A673 (cell line): ENCODE results near the gene SLC25A52. TPM values are rescaled to one million over a fixed set of nuclear protein-coding genes. Genes with fewer than 3 reads are reported as not detected.
"Not testable (repeated sequence)": the region's sequence is repeated elsewhere in the genome, so short reads cannot be mapped to it uniquely, and the experiment has no call there.

Source experiments
- BruUV-seq: library from RNA; stranded (reverse); fragments of 400-500 nt; replicated peaks from 2 replicates; lab custom pipeline; 2021; lab: Mats Ljungman, UMichigan
- CTCF ChIA-PET: fragments of 300-600 bp; sonication (Branson Sonifier 250); formaldehyde crosslinking; loops from one replicate; lab custom pipeline; 2022; ENCODE audit warnings: antibody characterized with exemption; lab: Charles Lee
- POLR2A ChIA-PET: fragments of 300-600 bp; sonication (Branson Sonifier 250); formaldehyde crosslinking; loops from one replicate; lab custom pipeline; 2022; ENCODE audit warnings: antibody characterized with exemption; ENCODE audit not compliant: low non-redundant PET; lab: Charles Lee
- DNase-seq: peaks from one replicate; pipeline ENCODE4 v3.0.0-alpha.2; 2015; ENCODE audit warnings: low spot score
- H3K27ac ChIP-seq: fragments of 200-600 bp; sonication (generic); 2 replicates; pipeline ENCODE4 v1.5.1; 2016; ENCODE audit warnings: mixed run types, low read depth, mild to moderate bottlenecking, mixed read lengths, antibody characterized with exemption, low read length; ENCODE audit not compliant: poor library complexity, severe bottlenecking
- H3K27me3 ChIP-seq: fragments of 200-600 bp; sonication (generic); replicated peaks from 2 replicates; pipeline ENCODE4 v1.6.1; 2017; ENCODE audit warnings: mixed run types, low read depth, mild to moderate bottlenecking, mixed read lengths, antibody characterized with exemption, low read length; ENCODE audit not compliant: insufficient read depth, poor library complexity
- H3K36me3 ChIP-seq: fragments of 200-600 bp; sonication (generic); 2 replicates; pipeline ENCODE4 v1.6.1; 2016; ENCODE audit warnings: mixed run types, mild to moderate bottlenecking, mixed read lengths, antibody characterized with exemption, low read length; ENCODE audit not compliant: insufficient read depth, poor library complexity, severe bottlenecking
- H3K4me1 ChIP-seq: fragments of 200-600 bp; sonication (generic); 2 replicates; pipeline ENCODE4 v1.6.1; 2017; ENCODE audit warnings: mixed run types, mild to moderate bottlenecking, mixed read lengths, antibody characterized with exemption, low read length; ENCODE audit not compliant: insufficient read depth, poor library complexity, severe bottlenecking
- H3K4me3 ChIP-seq: fragments of 200-600 bp; sonication (generic); 2 replicates; pipeline ENCODE4 v1.5.1; 2016; ENCODE audit warnings: low read depth, mixed run types, mild to moderate bottlenecking, mixed read lengths, low read length; ENCODE audit not compliant: poor library complexity, severe bottlenecking
- H3K9me3 ChIP-seq: fragments of 200-600 bp; sonication (generic); 2 replicates; pipeline ENCODE4 v1.6.1; 2016; ENCODE audit warnings: mixed run types, low read depth, mild to moderate bottlenecking, mixed read lengths, antibody characterized with exemption, low read length; ENCODE audit not compliant: poor library complexity, severe bottlenecking
- EZH2 ChIP-seq: fragments of 200-600 bp; sonication (generic); IDR thresholded peaks from 2 replicates; pipeline ENCODE4 v1.6.1; 2017; ENCODE audit warnings: borderline replicate concordance, low read depth, mild to moderate bottlenecking, mixed read lengths, antibody characterized with exemption, low read length; ENCODE audit not compliant: poor library complexity, severe bottlenecking
- intact Hi-C: fragments of 100-400 bp; cut with micrococcal nuclease; formaldehyde crosslinking; loops from one replicate; pipeline ENCODE4 v1.10.0; 2022; ENCODE audit not compliant: unreplicated experiment
- total RNA-seq: library from RNA; stranded (reverse); gene quantifications from 2 replicates; pipeline ENCODE4 v1.2.3, GENCODE V29; 2021
- TF ChIP-seq, protein P1 (sequence below): fragments of 300-800, 200-600 bp; sonication (generic); conservative IDR thresholded peaks from 2 replicates; pipeline ENCODE4 v1.5.1; 2017; ENCODE audit warnings: low read depth, mild to moderate bottlenecking, antibody characterized with exemption, low read length, moderate library complexity, mixed read lengths

SLC25A52 gene
- total RNA-seq, 1 experiment from 2014 or later = not detected

DNA sequence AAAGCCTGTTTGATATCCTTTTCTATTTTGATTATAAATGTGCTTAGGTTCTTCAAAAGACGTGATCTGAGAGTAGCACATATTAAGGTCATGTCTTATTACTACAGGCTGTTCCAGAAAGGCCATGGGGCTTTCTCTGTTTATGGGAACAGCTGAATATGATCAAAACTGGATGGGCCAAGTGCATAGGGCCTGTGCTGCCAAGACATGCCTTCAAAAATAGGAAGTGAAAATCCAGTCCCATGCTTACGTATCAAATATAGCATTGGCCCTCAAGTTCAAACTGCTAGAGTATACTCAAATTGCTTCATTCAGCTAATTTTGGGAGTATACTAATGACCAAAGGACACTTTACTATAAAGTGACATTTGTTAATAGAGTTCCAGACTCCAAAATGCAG is 24.1 kb downstream of the SLC25A52 start:
- Histone ChIP-seq H3K27ac (no peak overlapping the region), H3K9me3 (no peaks in the 10 kb centered on the region), H3K36me3 (no peaks in the 10 kb centered on the region), H3K4me1 (no peaks in the 10 kb centered on the region), H3K4me3 (no peak overlapping the region), H3K27me3 (peaks cover 11% of the 10 kb centered on the region)
- TF ChIP-seq EZH2 = no peak
- TF ChIP-seq, protein P1, sequence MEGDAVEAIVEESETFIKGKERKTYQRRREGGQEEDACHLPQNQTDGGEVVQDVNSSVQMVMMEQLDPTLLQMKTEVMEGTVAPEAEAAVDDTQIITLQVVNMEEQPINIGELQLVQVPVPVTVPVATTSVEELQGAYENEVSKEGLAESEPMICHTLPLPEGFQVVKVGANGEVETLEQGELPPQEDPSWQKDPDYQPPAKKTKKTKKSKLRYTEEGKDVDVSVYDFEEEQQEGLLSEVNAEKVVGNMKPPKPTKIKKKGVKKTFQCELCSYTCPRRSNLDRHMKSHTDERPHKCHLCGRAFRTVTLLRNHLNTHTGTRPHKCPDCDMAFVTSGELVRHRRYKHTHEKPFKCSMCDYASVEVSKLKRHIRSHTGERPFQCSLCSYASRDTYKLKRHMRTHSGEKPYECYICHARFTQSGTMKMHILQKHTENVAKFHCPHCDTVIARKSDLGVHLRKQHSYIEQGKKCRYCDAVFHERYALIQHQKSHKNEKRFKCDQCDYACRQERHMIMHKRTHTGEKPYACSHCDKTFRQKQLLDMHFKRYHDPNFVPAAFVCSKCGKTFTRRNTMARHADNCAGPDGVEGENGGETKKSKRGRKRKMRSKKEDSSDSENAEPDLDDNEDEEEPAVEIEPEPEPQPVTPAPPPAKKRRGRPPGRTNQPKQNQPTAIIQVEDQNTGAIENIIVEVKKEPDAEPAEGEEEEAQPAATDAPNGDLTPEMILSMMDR = no peak
- ChIA-PET POLR2A (no interaction called here), CTCF (no interaction called here)
- BruUV-seq = no TSS peak
- intact Hi-C loops = no loop called here
- DNase-seq = no peak

DNA sequence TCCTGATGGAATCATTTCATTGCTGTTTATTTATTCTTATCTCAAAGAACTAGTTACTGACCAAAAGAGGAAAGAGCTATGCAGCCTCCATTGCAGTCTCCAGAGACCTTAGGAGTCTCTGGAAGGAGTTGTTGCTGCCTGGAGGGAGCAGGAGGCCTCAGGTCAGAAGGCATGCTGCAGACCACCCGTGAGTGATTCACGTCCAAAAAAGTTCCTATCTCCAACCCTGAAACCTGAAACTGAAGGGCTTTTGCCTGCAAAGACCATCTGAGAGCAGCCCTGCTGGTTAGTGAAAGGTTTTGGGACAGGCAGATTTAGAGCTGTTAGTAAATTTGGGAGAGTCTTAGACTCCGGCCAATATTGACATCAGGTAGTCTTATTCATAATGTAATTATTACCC is 29.1 kb downstream of the SLC25A52 start:
- Histone ChIP-seq H3K9me3 (no peaks in the 10 kb centered on the region), H3K4me1 (no peaks in the 10 kb centered on the region), H3K4me3 (no peak overlapping the region), H3K36me3 (no peaks in the 10 kb centered on the region), H3K27ac (no peak overlapping the region), H3K27me3 (peaks cover 33% of the 10 kb centered on the region)
- intact Hi-C loops = no loop called here
- TF ChIP-seq, protein P1 = no peak
- no peak for TF ChIP-seq EZH2
- CTCF ChIA-PET = no interaction called here
- POLR2A ChIA-PET = no interaction called here
- BruUV-seq = no TSS peak
- DNase-seq = no peak

DNA sequence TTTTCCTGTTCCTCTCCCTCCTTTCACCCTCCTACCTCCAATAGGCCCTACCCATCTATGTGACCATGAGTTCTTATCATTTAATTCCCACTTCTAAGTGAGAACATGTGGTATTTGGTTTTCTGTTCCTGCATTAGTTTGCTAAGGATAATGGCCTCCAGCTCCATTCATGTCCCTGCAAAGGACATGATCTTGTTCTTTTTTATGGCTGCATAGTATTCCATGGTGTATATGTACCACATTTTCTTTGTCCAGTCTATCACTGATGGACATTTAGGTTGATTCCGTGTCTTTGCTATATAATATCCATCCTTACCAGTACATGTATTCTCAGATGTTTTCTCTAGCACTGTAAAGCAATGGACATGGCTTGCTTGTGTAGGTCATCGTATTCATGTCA is 31.5 kb downstream of the SLC25A52 start:
- peaks cover 52% of the 10 kb centered on the region for H3K27me3 ChIP-seq
- H3K27ac ChIP-seq, BruUV-seq, CTCF ChIA-PET, H3K4me3 ChIP-seq, H3K9me3 ChIP-seq, H3K4me1 ChIP-seq, POLR2A ChIA-PET, H3K36me3 ChIP-seq, DNase-seq: not testable (repeated sequence)
- intact Hi-C loops = loop anchor here (10.0 kb wide), 1 partner anchor 304 kb away; no protein-coding TSS in a partner anchor

DNA sequence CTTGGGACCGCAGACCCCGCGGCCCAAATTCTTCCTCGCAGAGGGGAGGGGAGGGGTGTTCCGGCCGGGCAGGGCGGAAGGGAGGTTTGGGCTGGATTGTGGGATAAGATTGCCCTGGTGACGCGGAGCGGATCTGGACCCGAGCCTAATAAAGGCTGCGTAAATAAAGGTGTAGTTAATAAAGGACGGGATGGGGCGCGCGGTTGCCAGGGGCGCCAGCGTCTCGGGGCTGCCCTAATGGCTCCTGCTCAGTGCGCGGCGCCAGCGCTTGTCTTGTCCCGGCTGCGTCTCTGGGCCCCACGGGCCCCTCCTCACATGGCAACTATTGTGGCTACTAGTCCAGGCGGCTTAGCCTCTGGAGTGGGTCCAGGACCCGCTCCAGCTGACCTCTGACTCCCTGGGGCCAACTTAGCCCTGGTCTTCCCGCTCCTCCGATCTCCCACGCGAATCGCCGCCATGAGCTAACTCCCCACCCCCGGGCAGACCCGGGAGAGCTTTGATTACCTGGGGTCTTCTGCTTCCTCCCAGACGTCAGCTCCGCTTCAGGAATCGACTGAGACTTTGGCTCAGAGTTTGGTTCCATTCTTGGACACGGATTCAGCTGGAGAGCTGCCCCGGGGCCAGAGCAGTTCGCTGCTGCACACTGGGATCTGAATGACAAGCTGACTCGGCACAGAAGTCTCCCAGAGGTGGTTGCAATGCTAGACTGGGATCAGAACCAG is 36.5 kb downstream of the SLC25A52 start:
- no peaks in the 10 kb centered on the region for H3K36me3 ChIP-seq
- no peak for DNase-seq
- peaks cover 44% of the 10 kb centered on the region for H3K27me3 ChIP-seq
- H3K27ac ChIP-seq = no peak overlapping the region
- TF ChIP-seq, protein P1 = no peak
- no peak for TF ChIP-seq EZH2
- POLR2A ChIA-PET = no interaction called here
- intact Hi-C loops = loop anchor here (10.0 kb wide), 1 partner anchor 299 kb away; no protein-coding TSS in a partner anchor
- BruUV-seq = no TSS peak
- no peaks in the 10 kb centered on the region for H3K4me1 ChIP-seq
- H3K9me3 ChIP-seq = no peaks in the 10 kb centered on the region
- CTCF ChIA-PET = interaction anchor here (1.2 kb wide), 1 partner anchor 18 kb away, joined by 3 read pairs; no protein-coding TSS in a partner anchor
- no peak overlapping the region for H3K4me3 ChIP-seq
